Activated CD4-positive, alpha-beta T cell treated with anti-CD3 and anti-CD28 coated beads, Interleukin-2, amount 50 U/mL, for 48 hours (primary cell): ENCODE data around the gene KRT24.

ENCODE experiments used
- DNase-seq, 2 experiments: peaks; one replicate each; pipeline ENCODE4 v3.0.0-alpha.2; 2020

The KRT24 gene

DNA sequence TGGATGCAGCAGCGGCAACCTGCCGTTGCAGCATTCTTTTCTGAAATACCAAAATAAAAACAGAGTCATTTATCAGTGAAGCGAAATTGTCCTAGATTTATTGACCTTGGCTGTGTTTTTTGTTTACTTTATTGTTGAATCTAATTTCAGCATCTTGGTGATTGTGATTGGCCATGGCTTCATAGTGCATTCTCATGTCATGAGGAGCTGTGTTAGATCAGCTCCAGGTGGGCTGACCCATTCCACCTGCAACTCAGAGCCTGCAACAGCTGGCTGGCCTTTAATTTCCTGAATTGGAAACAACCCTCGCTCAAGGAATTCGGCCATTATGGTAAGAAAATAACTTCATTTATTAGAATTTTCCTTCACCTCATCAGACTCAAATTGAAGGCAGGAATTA is 16.4 kb downstream of the KRT24 start:
- DNase-seq, result no peak

DNA sequence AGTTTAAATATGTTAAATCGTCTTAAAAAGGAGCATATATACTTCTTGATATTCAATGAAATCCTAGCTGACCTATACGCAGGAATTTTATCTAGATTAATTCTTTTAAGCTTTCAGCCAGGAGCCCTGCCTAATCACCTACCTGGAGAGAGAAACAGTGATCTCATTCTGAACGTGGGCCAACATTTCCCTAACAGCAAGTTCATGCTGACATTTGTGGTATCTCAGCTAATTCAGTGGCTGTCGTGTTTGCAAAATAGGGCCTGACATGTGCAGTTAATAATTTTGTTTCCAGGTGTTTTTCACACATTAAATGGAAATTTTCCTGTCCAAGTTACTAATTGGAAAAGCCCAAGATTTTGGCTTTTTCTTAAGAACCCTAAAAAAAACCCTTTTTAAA is 17.4 kb downstream of the KRT24 start:
- DNase-seq, result no peak

DNA sequence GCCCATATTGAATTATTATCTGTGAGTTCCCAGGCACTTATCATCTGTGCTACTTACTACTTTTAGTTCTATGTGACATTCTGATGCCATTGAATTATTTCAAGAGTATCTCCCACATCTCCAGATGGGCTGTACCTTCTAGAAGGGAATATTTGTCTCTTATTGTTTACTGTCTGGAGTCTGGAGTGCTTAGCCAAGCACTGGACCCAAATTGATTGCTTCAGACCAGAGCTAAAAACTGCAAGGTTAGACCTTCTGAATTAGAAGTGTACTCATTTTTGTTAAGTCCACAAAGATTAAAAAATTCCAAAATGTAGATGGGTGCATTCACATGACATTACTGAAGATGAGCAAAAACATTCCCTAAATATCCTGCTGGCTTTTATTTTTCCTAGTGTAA is 22.6 kb downstream of the KRT24 start:
- no peak for DNase-seq

DNA sequence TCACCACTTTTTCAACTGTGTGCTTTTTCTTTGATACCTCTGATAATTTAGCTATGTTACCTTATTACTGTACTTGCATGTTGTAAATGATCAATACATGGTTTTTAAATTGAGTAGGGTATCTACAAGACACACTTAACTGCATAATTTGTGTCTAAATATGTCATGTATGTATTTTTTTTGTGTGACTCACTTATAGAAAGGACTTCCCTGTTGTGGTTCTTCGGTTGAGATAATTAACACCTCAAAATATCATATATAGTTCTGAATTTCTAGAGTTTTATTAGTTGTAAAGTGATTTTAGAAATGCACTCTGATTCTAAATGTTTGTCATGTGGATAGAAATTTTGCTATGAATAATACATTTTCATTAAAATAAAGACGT is 24.0 kb downstream of the KRT24 start:
- DNase-seq, result no peak

DNA sequence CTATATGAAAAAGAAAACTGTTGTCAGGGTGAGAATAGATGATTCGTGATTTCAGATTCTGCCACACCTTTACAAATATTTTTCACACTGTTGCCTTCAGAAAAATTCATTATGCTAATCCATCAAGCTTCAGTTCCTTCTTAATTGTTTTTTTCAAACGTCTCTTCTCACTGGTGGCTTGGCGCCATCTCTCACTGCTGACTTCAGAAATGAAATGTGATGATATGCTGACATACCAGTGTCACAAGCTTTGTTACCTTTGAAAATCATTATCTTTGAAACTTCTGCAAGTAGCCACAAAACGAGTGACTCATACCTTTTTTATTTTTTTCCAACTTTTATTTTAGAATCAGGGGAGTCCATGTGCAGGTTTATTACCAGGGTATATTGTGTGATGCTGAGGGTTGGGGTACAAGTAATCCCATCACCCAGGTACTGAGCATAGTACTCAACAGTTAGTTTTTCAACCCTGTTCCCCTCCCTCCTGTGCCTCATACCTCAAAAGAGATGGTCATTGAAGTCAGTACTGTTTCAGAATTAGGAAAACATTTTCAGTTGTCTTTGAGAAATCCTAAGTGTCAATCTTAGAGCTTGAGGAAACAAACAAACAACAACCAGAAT is 24.5 kb downstream of the KRT24 start:
- no peak for DNase-seq

DNA sequence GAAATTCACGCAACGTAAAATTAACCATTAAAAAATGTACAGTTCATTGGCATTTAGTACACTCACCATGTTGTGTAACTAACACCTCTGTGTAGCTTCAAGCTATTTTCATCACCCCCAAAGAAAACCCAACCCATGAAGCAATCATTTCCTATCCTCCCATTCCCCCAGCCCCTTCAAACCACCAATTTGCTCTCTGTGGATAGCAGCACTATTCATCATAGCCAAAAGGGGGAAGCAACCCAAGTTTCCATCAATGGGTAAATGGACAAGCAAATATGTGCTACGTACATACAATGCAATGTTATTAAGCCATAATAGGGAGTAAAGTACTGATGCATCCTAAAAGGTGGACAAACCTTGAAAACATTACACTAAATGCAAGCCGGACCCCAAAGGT is 27.6 kb downstream of the KRT24 start:
- no peak for DNase-seq

DNA sequence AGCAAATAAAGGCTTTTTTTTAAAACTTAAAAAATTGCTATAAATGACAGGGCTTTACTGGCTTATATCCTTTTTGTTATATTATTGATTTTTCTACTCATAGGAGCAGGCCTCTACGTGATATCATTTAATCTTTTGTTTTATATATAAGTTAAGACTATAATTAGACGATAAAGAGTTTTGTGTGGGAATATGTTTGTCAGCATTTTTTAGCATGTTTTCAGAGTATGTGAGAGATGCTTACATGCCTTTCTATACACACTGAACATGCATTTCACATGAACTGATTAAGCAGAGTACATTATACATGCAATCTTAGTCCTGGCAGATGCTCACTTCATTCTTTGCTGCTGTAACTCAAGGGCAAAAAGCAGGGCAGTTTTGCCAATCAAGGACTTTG is 30.9 kb downstream of the KRT24 start:
- no peak for DNase-seq

DNA sequence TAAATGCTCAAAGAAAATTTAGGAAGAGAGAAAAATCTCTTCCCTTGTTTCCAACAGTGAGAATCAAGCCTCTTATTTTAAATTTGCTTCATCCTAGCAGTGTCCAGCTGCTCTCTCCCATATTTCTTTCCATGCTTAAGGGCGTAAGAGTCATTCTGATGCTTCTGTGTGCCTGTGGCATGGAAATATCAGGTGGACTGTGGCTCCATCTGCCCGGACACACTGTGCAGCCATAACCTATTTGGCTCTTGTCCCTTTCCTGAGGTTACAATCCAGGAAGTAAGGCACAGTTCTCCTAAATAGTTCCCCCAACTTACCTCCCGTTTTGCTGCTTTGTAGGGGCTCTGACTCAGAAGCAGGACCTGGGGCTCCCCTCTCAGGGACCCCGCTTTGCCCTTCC is 32.3 kb downstream of the KRT24 start:
- DNase-seq, result no peak

DNA sequence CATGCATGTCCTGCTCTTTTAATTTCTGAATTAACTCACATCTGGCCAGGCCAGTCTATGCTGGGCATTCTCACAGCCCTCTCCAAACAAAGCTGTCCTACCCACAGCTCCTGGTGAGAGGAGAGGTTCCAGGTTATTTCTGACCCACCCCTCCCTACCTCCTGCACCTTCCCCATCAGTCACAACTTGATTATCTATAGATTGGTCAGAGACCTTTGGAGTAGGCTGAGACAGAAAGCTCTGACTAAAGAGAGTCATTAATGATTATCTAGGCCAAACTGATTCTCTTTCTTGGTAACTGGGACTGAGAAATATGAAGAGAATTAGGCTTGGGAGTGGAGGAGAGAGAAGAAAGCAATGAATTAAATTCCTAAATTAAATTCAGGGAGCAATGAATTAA is 37.2 kb downstream of the KRT24 start:
- DNase-seq, result no peak

DNA sequence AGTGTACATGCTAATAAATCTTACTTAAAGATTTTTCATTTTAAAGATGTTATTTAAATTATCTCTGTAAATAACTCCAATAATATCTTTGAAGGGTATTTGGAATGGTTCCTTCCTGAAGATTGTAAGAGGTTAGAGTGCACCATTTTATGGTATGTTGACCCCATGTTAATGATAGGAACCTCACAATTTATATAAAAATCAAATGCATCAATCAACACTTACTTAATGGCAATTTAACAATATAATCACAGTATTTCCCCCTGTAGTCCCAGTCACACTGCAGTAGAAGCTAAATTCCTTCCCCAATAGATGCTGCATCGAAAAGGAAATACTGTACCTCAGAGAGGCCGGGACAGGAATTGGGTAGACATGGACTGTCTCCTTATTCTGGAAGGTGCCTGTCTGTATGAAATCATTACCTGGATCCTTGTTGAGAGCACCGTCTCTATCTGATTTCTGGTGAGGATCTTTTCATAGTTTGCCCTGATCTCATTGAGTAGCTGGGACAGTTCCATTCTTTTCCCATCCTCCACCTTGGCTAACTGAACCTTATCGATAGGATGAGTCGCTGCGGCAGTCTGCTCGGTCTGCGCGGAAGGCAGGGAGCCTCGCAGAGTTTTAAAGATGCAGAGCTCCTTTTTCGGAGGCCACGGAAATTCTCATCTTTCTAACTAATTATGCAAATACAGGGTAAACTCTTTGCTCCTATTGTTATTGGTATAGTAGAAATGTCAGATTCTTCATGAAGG is 38.8 kb downstream of the KRT24 start, which contains the start of gene KRT222:
Gene KRT222, minus strand, starts transcription at position 596 of the 752 bp plus-strand sequence. Its CDS starts 78 bp downstream, at position 518.
- DNase-seq, result no peak

DNA sequence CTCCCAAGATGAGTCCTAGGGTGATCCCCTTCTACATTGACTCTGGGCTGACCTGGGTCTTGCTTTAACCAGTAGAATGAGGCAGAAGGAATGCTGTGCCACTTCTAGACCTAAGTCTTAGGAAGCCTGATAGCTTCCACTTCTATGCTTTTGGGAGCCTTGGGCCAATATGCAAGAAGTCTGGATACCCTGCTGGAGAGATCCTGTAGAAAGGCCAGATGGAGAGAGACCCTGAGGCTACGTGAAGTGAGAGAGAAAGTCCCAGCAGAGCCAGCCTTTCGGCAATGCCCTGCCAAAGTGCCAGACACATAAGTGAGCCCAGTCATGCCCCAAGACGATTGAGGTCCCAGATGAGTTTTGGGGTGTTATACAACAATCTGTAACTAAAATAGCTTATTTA is 40.3 kb downstream of the KRT24 start:
- DNase-seq, result no peak

DNA sequence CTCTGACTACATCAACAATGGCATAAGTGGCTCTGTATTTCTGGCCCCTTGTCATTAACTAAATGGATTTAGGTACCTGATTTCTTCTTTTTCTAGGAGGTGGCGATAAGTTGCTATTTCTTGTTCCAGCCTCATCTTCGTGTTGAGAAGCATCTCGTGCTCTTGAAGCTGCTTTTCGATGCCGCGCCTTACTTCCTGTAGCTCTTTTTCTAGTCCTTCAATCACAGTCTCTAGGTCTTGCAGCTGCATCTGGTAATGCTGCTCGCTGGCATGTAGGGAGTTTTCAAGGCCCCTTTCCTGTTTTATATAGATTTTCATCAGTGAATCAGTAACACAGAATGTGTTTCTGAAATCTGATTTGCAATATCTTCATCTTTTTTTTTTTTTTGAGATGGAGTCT is 43.6 kb downstream of the KRT24 start:
- DNase-seq, result no peak

DNA sequence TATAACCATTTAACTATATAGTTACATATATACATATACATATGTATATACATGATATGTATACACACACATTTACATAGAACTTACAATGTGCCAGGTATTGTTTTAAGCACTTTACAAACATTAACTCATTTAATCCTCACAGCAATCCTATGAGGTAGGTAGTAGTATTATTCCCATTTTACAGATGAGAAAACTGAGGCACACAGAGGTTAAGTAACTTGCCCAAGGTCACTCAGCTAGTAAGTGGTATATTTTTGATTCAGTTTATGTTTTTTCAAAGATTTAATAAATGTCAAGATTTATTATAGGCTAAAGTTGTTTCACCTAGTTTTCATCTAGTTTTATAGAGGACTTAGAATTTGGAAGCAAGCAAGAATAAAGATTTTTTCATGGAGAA is 45.2 kb downstream of the KRT24 start:
- DNase-seq, result no peak

DNA sequence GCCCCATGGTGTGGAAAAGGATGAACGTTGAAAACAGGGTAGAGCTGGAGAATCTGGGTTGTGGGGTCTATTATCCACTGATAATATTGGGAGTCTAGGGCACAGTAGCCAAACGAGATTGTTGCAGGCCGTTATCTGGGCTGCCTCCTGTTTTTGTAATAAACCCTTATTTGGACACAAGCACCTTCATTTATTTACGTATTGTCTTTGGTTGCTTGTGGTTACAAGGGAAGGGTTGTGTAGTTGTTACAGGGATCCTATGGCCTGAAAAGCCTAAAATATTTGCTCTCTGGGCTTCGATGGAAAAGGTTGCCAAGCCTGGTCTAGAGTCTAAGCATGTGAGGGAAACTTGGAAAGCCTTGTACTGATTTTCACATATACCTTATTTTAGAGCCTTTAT is 51.6 kb downstream of the KRT24 start:
- no peak for DNase-seq

DNA sequence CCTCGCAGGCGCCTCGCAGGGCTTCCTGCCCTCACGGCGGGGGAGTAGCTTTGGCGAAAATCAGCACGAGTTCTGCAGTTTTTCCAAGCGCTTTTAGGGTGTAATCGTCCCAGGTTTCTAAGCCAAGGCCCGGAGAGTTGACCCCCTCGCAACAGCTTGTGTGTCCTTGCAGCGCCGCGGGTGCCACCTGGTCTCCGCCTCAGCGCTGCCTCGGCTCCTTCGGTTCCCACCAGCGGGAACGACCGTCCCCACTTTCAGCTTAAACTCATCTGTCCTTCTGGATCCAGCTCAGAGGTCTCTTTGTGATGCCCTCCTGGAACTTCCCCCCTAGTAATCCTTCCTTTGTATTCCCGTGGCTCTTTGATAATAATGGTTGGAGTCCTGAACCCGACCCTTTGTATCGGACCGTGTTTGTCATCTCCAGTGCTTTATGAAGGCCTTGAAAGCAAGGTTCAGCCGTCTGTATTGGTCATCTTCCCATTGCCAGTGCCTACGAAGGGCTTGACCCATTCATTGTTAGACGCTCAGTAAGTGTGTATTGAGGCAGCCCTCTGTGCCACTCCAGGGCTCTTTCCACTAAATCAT is 55.1 kb downstream of the KRT24 start:
- DNase-seq, result no peak
